Measurements from ENCODE around the gene ETFRF1. TPM values are rescaled to one million over a fixed set of nuclear protein-coding genes. Genes with fewer than 3 reads are reported as not detected.

The ETFRF1 gene
- total and polyA plus RNA-seq, 2 of the 8 experiments (the other 6 are each of a cell fraction or from before 2014, with no cell fraction given): 4.3 to 7.7 TPM

DNA sequence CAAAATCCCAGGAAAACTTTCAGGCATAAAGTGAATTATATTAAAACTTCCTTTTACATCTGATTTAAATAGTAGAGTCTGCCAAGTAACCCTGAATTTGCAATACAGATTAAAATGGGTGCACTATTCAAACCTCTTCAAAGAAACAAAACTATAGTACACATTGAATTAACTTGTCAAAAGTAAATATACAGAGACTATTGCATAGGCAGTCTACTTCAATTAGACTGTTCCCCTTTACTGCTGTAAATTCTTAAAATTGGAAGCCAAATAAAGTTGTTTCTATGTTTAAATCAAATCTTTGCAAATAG, 48.6 kb downstream of the ETFRF1 start (continued):
- TF ChIP-seq, protein P1, sequence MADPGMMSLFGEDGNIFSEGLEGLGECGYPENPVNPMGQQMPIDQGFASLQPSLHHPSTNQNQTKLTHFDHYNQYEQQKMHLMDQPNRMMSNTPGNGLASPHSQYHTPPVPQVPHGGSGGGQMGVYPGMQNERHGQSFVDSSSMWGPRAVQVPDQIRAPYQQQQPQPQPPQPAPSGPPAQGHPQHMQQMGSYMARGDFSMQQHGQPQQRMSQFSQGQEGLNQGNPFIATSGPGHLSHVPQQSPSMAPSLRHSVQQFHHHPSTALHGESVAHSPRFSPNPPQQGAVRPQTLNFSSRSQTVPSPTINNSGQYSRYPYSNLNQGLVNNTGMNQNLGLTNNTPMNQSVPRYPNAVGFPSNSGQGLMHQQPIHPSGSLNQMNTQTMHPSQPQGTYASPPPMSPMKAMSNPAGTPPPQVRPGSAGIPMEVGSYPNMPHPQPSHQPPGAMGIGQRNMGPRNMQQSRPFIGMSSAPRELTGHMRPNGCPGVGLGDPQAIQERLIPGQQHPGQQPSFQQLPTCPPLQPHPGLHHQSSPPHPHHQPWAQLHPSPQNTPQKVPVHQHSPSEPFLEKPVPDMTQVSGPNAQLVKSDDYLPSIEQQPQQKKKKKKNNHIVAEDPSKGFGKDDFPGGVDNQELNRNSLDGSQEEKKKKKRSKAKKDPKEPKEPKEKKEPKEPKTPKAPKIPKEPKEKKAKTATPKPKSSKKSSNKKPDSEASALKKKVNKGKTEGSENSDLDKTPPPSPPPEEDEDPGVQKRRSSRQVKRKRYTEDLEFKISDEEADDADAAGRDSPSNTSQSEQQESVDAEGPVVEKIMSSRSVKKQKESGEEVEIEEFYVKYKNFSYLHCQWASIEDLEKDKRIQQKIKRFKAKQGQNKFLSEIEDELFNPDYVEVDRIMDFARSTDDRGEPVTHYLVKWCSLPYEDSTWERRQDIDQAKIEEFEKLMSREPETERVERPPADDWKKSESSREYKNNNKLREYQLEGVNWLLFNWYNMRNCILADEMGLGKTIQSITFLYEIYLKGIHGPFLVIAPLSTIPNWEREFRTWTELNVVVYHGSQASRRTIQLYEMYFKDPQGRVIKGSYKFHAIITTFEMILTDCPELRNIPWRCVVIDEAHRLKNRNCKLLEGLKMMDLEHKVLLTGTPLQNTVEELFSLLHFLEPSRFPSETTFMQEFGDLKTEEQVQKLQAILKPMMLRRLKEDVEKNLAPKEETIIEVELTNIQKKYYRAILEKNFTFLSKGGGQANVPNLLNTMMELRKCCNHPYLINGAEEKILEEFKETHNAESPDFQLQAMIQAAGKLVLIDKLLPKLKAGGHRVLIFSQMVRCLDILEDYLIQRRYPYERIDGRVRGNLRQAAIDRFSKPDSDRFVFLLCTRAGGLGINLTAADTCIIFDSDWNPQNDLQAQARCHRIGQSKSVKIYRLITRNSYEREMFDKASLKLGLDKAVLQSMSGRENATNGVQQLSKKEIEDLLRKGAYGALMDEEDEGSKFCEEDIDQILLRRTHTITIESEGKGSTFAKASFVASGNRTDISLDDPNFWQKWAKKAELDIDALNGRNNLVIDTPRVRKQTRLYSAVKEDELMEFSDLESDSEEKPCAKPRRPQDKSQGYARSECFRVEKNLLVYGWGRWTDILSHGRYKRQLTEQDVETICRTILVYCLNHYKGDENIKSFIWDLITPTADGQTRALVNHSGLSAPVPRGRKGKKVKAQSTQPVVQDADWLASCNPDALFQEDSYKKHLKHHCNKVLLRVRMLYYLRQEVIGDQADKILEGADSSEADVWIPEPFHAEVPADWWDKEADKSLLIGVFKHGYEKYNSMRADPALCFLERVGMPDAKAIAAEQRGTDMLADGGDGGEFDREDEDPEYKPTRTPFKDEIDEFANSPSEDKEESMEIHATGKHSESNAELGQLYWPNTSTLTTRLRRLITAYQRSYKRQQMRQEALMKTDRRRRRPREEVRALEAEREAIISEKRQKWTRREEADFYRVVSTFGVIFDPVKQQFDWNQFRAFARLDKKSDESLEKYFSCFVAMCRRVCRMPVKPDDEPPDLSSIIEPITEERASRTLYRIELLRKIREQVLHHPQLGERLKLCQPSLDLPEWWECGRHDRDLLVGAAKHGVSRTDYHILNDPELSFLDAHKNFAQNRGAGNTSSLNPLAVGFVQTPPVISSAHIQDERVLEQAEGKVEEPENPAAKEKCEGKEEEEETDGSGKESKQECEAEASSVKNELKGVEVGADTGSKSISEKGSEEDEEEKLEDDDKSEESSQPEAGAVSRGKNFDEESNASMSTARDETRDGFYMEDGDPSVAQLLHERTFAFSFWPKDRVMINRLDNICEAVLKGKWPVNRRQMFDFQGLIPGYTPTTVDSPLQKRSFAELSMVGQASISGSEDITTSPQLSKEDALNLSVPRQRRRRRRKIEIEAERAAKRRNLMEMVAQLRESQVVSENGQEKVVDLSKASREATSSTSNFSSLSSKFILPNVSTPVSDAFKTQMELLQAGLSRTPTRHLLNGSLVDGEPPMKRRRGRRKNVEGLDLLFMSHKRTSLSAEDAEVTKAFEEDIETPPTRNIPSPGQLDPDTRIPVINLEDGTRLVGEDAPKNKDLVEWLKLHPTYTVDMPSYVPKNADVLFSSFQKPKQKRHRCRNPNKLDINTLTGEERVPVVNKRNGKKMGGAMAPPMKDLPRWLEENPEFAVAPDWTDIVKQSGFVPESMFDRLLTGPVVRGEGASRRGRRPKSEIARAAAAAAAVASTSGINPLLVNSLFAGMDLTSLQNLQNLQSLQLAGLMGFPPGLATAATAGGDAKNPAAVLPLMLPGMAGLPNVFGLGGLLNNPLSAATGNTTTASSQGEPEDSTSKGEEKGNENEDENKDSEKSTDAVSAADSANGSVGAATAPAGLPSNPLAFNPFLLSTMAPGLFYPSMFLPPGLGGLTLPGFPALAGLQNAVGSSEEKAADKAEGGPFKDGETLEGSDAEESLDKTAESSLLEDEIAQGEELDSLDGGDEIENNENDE (IDR thresholded peaks at IDR 0.05; ENCODE audit: insufficient replicate concordance, low read length): no peak
- TF ChIP-seq, protein P2, sequence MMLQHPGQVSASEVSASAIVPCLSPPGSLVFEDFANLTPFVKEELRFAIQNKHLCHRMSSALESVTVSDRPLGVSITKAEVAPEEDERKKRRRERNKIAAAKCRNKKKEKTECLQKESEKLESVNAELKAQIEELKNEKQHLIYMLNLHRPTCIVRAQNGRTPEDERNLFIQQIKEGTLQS (IDR thresholded peaks at IDR 0.05; ENCODE audit: insufficient read depth, low read depth, low read length): no peak
- no peak for TF ChIP-seq SRF (IDR thresholded peaks at IDR 0.05; ENCODE audit: low read depth, low read length)
- TF ChIP-seq YY1 (IDR thresholded peaks at IDR 0.05; ENCODE audit: low read depth, low read length): no peak
- TF ChIP-seq, protein P3, sequence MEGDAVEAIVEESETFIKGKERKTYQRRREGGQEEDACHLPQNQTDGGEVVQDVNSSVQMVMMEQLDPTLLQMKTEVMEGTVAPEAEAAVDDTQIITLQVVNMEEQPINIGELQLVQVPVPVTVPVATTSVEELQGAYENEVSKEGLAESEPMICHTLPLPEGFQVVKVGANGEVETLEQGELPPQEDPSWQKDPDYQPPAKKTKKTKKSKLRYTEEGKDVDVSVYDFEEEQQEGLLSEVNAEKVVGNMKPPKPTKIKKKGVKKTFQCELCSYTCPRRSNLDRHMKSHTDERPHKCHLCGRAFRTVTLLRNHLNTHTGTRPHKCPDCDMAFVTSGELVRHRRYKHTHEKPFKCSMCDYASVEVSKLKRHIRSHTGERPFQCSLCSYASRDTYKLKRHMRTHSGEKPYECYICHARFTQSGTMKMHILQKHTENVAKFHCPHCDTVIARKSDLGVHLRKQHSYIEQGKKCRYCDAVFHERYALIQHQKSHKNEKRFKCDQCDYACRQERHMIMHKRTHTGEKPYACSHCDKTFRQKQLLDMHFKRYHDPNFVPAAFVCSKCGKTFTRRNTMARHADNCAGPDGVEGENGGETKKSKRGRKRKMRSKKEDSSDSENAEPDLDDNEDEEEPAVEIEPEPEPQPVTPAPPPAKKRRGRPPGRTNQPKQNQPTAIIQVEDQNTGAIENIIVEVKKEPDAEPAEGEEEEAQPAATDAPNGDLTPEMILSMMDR (IDR thresholded peaks at IDR 0.05; ENCODE audit: control extremely low read depth in 1 of 3, insufficient read depth in 1 of 3, low read depth in 1 of 3, low read length in 3 of 3): no peak
- TF ChIP-seq SP2 (IDR thresholded peaks at IDR 0.05; ENCODE audit: low read length): no peak
- no peak for TF ChIP-seq NANOG (IDR thresholded peaks at IDR 0.05; ENCODE audit: insufficient read depth, low read depth, low read length, poor library complexity, severe bottlenecking)
- no peak for TF ChIP-seq EGR1 (IDR thresholded peaks at IDR 0.05; ENCODE audit: borderline replicate concordance, low read depth, low read length)
- no peak for TF ChIP-seq TCF12 (IDR thresholded peaks at IDR 0.05; ENCODE audit: low read depth, low read length)

Measured in H1 (cell line).